A549 (cell line): ENCODE measurements around the gene SLC25A10.

ENCODE experiments used
- EP300 ChIP-seq, 2 experiments: fragments of >200 bp; sonication (Bioruptor Twin); formaldehyde crosslinking; IDR thresholded peaks; 2 replicates in 1 of 2; 3 replicates in 1 of 2; pipeline ENCODE4 v1.6.1; 2016 to 2017
- MAZ ChIP-seq: fragments of 150-350 bp; IDR thresholded peaks from 2 replicates; pipeline ENCODE4 v1.6.1; 2014; ENCODE audit warnings: antibody characterized with exemption, low read depth, low read length, borderline replicate concordance
- NR3C1 ChIP-seq: fragments of >200 bp; sonication (Bioruptor Twin); formaldehyde crosslinking; IDR thresholded peaks from 3 replicates; pipeline ENCODE4 v1.6.1; 2017
- POLR2A ChIP-seq: IDR thresholded peaks from 2 replicates; pipeline ENCODE4 v1.6.1; 2012; ENCODE audit warnings: mild to moderate bottlenecking, low read length
- TF ChIP-seq, protein P1 (sequence below): fragments of >200 bp; sonication (Bioruptor Twin); formaldehyde crosslinking; IDR thresholded peaks from 3 replicates; pipeline ENCODE4 v1.5.1; 2016
- TF ChIP-seq, protein P2 (sequence below): IDR thresholded peaks from 2 replicates; pipeline ENCODE4 v1.6.1; 2012

DNA sequence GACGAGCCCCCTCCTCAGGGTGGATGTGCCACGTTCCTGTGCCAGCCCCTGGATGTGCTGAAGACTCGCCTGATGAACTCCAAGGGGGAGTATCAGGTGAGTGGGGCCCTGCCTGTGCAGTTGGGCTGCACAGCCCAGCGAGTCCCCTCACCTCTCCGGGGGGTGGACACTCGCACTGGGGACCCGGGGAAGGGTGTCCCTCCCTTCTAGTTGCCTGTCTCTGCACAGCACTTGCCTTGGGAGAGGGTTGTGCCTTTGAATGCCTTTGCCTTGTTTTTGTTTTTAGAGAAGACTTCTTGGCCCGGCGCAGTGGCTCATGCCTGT is 5.6 kb downstream of the SLC25A10 start:
- TF ChIP-seq, protein P1, sequence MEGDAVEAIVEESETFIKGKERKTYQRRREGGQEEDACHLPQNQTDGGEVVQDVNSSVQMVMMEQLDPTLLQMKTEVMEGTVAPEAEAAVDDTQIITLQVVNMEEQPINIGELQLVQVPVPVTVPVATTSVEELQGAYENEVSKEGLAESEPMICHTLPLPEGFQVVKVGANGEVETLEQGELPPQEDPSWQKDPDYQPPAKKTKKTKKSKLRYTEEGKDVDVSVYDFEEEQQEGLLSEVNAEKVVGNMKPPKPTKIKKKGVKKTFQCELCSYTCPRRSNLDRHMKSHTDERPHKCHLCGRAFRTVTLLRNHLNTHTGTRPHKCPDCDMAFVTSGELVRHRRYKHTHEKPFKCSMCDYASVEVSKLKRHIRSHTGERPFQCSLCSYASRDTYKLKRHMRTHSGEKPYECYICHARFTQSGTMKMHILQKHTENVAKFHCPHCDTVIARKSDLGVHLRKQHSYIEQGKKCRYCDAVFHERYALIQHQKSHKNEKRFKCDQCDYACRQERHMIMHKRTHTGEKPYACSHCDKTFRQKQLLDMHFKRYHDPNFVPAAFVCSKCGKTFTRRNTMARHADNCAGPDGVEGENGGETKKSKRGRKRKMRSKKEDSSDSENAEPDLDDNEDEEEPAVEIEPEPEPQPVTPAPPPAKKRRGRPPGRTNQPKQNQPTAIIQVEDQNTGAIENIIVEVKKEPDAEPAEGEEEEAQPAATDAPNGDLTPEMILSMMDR: no peak
- TF ChIP-seq POLR2A (no peak), EP300 (IDR thresholded peaks at IDR 0.05) (no peak), MAZ (no peak), NR3C1 (no peak)
- TF ChIP-seq, protein P2, sequence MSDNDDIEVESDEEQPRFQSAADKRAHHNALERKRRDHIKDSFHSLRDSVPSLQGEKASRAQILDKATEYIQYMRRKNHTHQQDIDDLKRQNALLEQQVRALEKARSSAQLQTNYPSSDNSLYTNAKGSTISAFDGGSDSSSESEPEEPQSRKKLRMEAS: no peak
